Measurements from ENCODE around the gene CNNM1. TPM values are rescaled to one million over a fixed set of nuclear protein-coding genes. Genes with fewer than 3 reads are reported as not detected.

CNNM1 gene
- total and polyA plus RNA-seq, 2 donors (not counting 3 experiments of a cell fraction or from before 2014, with no cell fraction given), result not detected

- Histone ChIP-seq H3K27me3 (ENCODE audit: control insufficient read depth in 2 of 2, insufficient read depth in 2 of 2, low read length in 2 of 2) (peaks cover 27 to 34% of the 10 kb centered on the region in 2 experiments), H3K4me2 (ENCODE audit: insufficient read depth, low read length) (no peak overlapping the region), H4K20me1 (replicated peaks; ENCODE audit: control insufficient read depth, extremely low read depth, insufficient read depth, low read length) (no peaks in the 10 kb centered on the region), H3K9ac (replicated peaks; ENCODE audit: extremely low read depth, insufficient read depth, low read length) (no peak overlapping the region), H3K4me3 (replicated peaks in 1 of 3; ENCODE audit: insufficient read depth in 1 of 3, low read depth in 1 of 3, low read length in 3 of 3) (no peak overlapping the region), H3K36me3 (ENCODE audit: control insufficient read depth in 2 of 2, extremely low read depth in 1 of 2, insufficient read depth in 2 of 2, low read length in 2 of 2) (no peaks in the 10 kb centered on the region), H3K27ac (ENCODE audit: insufficient read depth, low read depth, low read length) (no peak overlapping the region), H2AFZ (ENCODE audit: low read depth, low read length) (no peak overlapping the region), H3K9me3 (replicated peaks; ENCODE audit: control insufficient read depth, insufficient read depth, low read length) (no peaks in the 10 kb centered on the region), H3K79me2 (ENCODE audit: control insufficient read depth, insufficient read depth, low read length) (no peaks in the 10 kb centered on the region), H3K4me1 (ENCODE audit: control insufficient read depth, extremely low read depth, insufficient read depth, low read length) (no peaks in the 10 kb centered on the region), H3K9me1 (replicated peaks; ENCODE audit: control insufficient read depth, extremely low read depth, insufficient read depth, low read length) (no peaks in the 10 kb centered on the region)
- CTCF ChIA-PET, result no interaction called here
- intact Hi-C loops (cut with micrococcal nuclease) (no loop called here), dilution Hi-C loops (cut with MboI; ENCODE audit: extremely low pct_ligation_motif_present, low sequenced_read_pairs) (no loop called here)
- no peak for DNase-seq (ENCODE audit: low read depth, low spot score)
- TF ChIP-seq, protein P1, sequence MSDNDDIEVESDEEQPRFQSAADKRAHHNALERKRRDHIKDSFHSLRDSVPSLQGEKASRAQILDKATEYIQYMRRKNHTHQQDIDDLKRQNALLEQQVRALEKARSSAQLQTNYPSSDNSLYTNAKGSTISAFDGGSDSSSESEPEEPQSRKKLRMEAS (IDR thresholded peaks at IDR 0.05; ENCODE audit: insufficient read depth, insufficient read length), result no peak
- TF ChIP-seq POLR2A (IDR thresholded peaks at IDR 0.05; ENCODE audit: low read depth, low read length) (no peak), CTCF (IDR thresholded peaks at IDR 0.05; ENCODE audit: extremely low read depth in 1 of 2, insufficient read depth in 1 of 2, low read depth in 1 of 2, low read length in 2 of 2) (no peak), FOS (IDR thresholded peaks at IDR 0.05; ENCODE audit: borderline replicate concordance, insufficient read depth, low read length) (no peak), GATA2 (IDR thresholded peaks at IDR 0.05; ENCODE audit: insufficient read depth, insufficient read length, low read depth, low read length) (no peak), POLR2AphosphoS5 (IDR thresholded peaks at IDR 0.05; ENCODE audit: insufficient read depth, low read depth, low read length) (no peak), MYC (IDR thresholded peaks at IDR 0.05; ENCODE audit: low read depth, low read length) (no peak), EZH2 (IDR thresholded peaks at IDR 0.05; ENCODE audit: borderline replicate concordance, low read depth, low read length, severe bottlenecking) (no peak), JUN (IDR thresholded peaks at IDR 0.05; ENCODE audit: borderline replicate concordance, insufficient read depth, insufficient read length, low read depth) (no peak)
- no TSS peak for BruUV-seq (replicated peaks)
- POLR2A ChIA-PET, result no interaction called here
- no peak for FAIRE-seq
These were observed 2.3 kb upstream of the CNNM1 start for GRCh38 chr10:99326871-99327270.

Data from endothelial cell of umbilical vein (primary cell).